Panc1 (cell line): ENCODE measurements around the gene VASH2.

Experiments used
- TCF7L2 ChIP-seq: IDR thresholded peaks from 2 replicates; pipeline ENCODE4 v1.6.1; 2011; ENCODE audit warnings: mild to moderate bottlenecking, low read depth, low read length, inconsistent platforms
- TF ChIP-seq, protein P1 (sequence below): fragments of 450-650 bp; IDR thresholded peaks from 2 replicates; pipeline ENCODE4 v1.5.1; 2017; ENCODE audit warnings: mild to moderate bottlenecking

- TF ChIP-seq, protein P1, sequence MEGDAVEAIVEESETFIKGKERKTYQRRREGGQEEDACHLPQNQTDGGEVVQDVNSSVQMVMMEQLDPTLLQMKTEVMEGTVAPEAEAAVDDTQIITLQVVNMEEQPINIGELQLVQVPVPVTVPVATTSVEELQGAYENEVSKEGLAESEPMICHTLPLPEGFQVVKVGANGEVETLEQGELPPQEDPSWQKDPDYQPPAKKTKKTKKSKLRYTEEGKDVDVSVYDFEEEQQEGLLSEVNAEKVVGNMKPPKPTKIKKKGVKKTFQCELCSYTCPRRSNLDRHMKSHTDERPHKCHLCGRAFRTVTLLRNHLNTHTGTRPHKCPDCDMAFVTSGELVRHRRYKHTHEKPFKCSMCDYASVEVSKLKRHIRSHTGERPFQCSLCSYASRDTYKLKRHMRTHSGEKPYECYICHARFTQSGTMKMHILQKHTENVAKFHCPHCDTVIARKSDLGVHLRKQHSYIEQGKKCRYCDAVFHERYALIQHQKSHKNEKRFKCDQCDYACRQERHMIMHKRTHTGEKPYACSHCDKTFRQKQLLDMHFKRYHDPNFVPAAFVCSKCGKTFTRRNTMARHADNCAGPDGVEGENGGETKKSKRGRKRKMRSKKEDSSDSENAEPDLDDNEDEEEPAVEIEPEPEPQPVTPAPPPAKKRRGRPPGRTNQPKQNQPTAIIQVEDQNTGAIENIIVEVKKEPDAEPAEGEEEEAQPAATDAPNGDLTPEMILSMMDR, result no peak
- no peak for TF ChIP-seq TCF7L2
These were observed 30.7 kb downstream of the VASH2 start for GRCh38 chr1:212981025-212981495.
